CD14-positive monocyte (primary cell): Measurements from ENCODE around the gene MLXIP. TPM values are rescaled to one million over a fixed set of nuclear protein-coding genes. Genes with fewer than 3 reads are reported as not detected.
A peak's percentile ranks its signal among the peaks of the same experiment; 100 is the strongest.

Source experiments
- DNase-seq, 3 donors: peaks; one replicate each; pipeline ENCODE4 v3.0.0-alpha.2; 2011 to 2022
- H2AFZ ChIP-seq: 2 replicates; pipeline ENCODE4 v1.6.0; 2012; ENCODE audit warnings: mild to moderate bottlenecking, low read depth, low read length, inconsistent platforms; ENCODE audit not compliant: insufficient read depth, poor library complexity, severe bottlenecking
- H3K27ac ChIP-seq, 2 donors: 1 replicate in 1 of 2; 2 replicates in 1 of 2; pipeline ENCODE4 v1.5.1; 2012 to 2013; ENCODE audit warnings: low read length in 2 of 2, control low read depth in 1 of 2, inconsistent platforms in 1 of 2, low read depth in 1 of 2, mild to moderate bottlenecking in 1 of 2
- H3K27me3 ChIP-seq, 2 donors: one replicate each; pipeline versions ENCODE4 v1.6.0 to v1.6.1; 2011 to 2013; ENCODE audit warnings: low read length in 2 of 2; ENCODE audit not compliant: control insufficient read depth in 2 of 2, insufficient read depth in 2 of 2
- H3K36me3 ChIP-seq, 2 donors: replicated peaks in 1 of 2; 1 replicate in 1 of 2; 2 replicates in 1 of 2; pipeline versions ENCODE4 v1.5.1 to v1.6.1; 2012 to 2013; ENCODE audit warnings: low read length in 2 of 2, control low read depth in 1 of 2, inconsistent platforms in 1 of 2, mild to moderate bottlenecking in 1 of 2; ENCODE audit not compliant: insufficient read depth in 2 of 2, control insufficient read depth in 1 of 2
- H3K4me1 ChIP-seq, 2 donors: 1 replicate in 1 of 2; 2 replicates in 1 of 2; pipeline versions ENCODE4 v1.5.1 to v1.6.1; 2012 to 2013; ENCODE audit warnings: low read length in 2 of 2, control low read depth in 1 of 2, inconsistent platforms in 1 of 2, mild to moderate bottlenecking in 1 of 2, moderate library complexity in 1 of 2; ENCODE audit not compliant: insufficient read depth in 2 of 2, control insufficient read depth in 1 of 2
- H3K4me2 ChIP-seq: replicated peaks from 2 replicates; pipeline ENCODE3; 2012; ENCODE audit warnings: low read length, moderate library complexity, mild to moderate bottlenecking; ENCODE audit not compliant: poor library complexity, severe bottlenecking; ENCODE audit errors: extremely low read depth
- H3K4me3 ChIP-seq, 3 experiments: fragments of 200-600 bp in 1 of 3; sonication (generic) in 1 of 3; replicated peaks in 1 of 3; 1 replicate in 2 of 3; 2 replicates in 1 of 3; pipeline ENCODE4 v1.5.1; 2011 to 2013; ENCODE audit warnings: low read length in 3 of 3, mild to moderate bottlenecking in 3 of 3, control low read depth in 2 of 3, low read depth in 2 of 3, inconsistent platforms in 1 of 3, moderate library complexity in 1 of 3
- H3K79me2 ChIP-seq: 2 replicates; pipeline ENCODE4 v1.6.0; 2012; ENCODE audit warnings: mild to moderate bottlenecking, control low read depth, inconsistent platforms, low read length, moderate library complexity; ENCODE audit not compliant: insufficient read depth
- H3K9ac ChIP-seq: 2 replicates; pipeline ENCODE4 v1.6.0; 2017; ENCODE audit warnings: low read length, mild to moderate bottlenecking; ENCODE audit not compliant: insufficient read depth, poor library complexity, severe bottlenecking
- H3K9me3 ChIP-seq, 2 donors: replicated peaks in 1 of 2; 1 replicate in 1 of 2; 2 replicates in 1 of 2; pipeline versions ENCODE4 v1.5.1 to v1.6.1; 2012 to 2013; ENCODE audit warnings: low read length in 2 of 2, control low read depth in 1 of 2; ENCODE audit not compliant: control insufficient read depth in 1 of 2, insufficient read depth in 1 of 2
- H4K20me1 ChIP-seq: 2 replicates; pipeline ENCODE4 v1.6.0; 2012; ENCODE audit warnings: mild to moderate bottlenecking, low read length, control low read depth, moderate library complexity; ENCODE audit not compliant: insufficient read depth
- H3K27ac Mint-ChIP-seq, 7 donors: one replicate each; pipeline ENCODE4 v1.8.0; 2020; ENCODE audit warnings: mild to moderate bottlenecking in 7 of 7, mixed read lengths in 7 of 7, moderate library complexity in 6 of 7, inconsistent platforms in 2 of 7
- H3K27me3 Mint-ChIP-seq, 3 donors: one replicate each; pipeline ENCODE4 v1.8.0; 2021 to 2022; ENCODE audit warnings: low read depth in 3 of 3, mild to moderate bottlenecking in 3 of 3, mixed read lengths in 3 of 3, moderate library complexity in 3 of 3, inconsistent platforms in 1 of 3
- H3K36me3 Mint-ChIP-seq, 2 donors: one replicate each; pipeline ENCODE4 v1.8.0; 2020; ENCODE audit warnings: mixed read lengths in 2 of 2, inconsistent platforms in 1 of 2, mild to moderate bottlenecking in 1 of 2
- H3K4me1 Mint-ChIP-seq: one replicate; pipeline ENCODE4 v1.8.0; 2020; ENCODE audit warnings: mild to moderate bottlenecking, mixed read lengths
- H3K4me3 Mint-ChIP-seq, 2 donors: one replicate each; pipeline ENCODE4 v1.8.0; 2020; ENCODE audit warnings: mild to moderate bottlenecking in 2 of 2, mixed read lengths in 2 of 2, moderate library complexity in 1 of 2
- H3K9me3 Mint-ChIP-seq, 7 donors: one replicate each; pipeline ENCODE4 v1.8.0; 2020 to 2022; ENCODE audit warnings: mixed read lengths in 7 of 7, mild to moderate bottlenecking in 6 of 7, moderate library complexity in 6 of 7, inconsistent platforms in 2 of 7
- WGBS: methylation state at CpG from one replicate; pipeline ENCODE4 v1.1.5; 2013; ENCODE audit warnings: missing lambda C conversion rate; ENCODE audit not compliant: insufficient coverage; 5-methylcytosine and 5-hydroxymethylcytosine counted together
- intact Hi-C, 2 donors: fragments of 100-400 bp; cut with micrococcal nuclease; formaldehyde crosslinking; loops; one replicate each; pipeline versions ENCODE4 v1.15.0 to v1.15.1; 2023
- polyA plus RNA-seq, 3 donors: library from polyadenylated mRNA; depleted of rRNA in 1 of 3; unstranded in 2 of 3; stranded (reverse) in 1 of 3; fragments of 300-500 nt in 2 of 3; fragments of >200 nt in 1 of 3; fragmentation: Illumina TruSeq in 2 of 3; gene quantifications; 1 replicate in 2 of 3; 2 replicates in 1 of 3; pipeline ENCODE4 v1.2.3, GENCODE V29; 2012 to 2021
- TF ChIP-seq, protein P1 (sequence below): fragments of 200-600 bp; IDR thresholded peaks from one replicate; pipeline ENCODE4 v1.8.0; 2022; ENCODE audit warnings: antibody characterized with exemption, mild to moderate bottlenecking

MLXIP gene
- polyA plus RNA-seq, 3 donors = 4.5 to 44.8 (median 4.6) TPM

DNA sequence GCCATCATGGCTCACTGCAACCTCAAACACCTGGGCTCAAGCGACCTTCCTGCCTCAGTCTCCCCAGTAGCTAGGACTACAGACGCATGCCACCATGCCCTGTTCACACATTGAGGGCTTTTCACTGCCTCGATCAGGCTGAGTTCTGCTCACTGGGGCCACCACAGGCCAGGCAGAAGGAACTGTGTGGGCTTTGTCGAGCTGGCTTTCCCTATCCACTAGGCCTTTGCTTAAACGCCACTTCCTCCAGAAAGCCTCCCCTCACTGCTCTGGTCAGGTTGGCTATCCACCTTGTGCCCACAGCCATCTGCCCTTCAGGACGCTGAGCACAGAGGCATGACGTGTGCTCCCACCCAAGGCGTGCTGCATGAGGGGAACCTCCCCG, 45.2 kb downstream of the MLXIP start:
- H3K4me1 Mint-ChIP-seq = peaks cover 37% of the 10 kb centered on the region
- 81% methylated on average over 5 of the region's 9 CpGs for WGBS
- DNase-seq = no peak
- peaks cover 23 to 26% of the 10 kb centered on the region in 2 donors for H3K36me3 Mint-ChIP-seq
- H4K20me1 ChIP-seq = peaks cover 95% of the 10 kb centered on the region
- H3K27ac ChIP-seq = no peak overlapping the region
- no peak overlapping the region for H3K4me3 ChIP-seq
- H3K27ac Mint-ChIP-seq = peak overlapping the region in 3 of 7 donors; percentile 59 to 70 (median 64)
- H3K4me2 ChIP-seq = no peak overlapping the region
- intact Hi-C loops = loop anchor here (1.0 to 2.0 kb wide), 2 partner anchors 69 kb away; no protein-coding TSS in a partner anchor
- H3K4me1 ChIP-seq = peaks cover 14% of the 10 kb centered on the region in 2 donors
- H2AFZ ChIP-seq = no peak overlapping the region
- no peak overlapping the region for H3K4me3 Mint-ChIP-seq
- H3K27me3 Mint-ChIP-seq = no peaks in the 10 kb centered on the region
- H3K36me3 ChIP-seq = peaks cover 21 to 29% of the 10 kb centered on the region in 2 donors
- H3K27me3 ChIP-seq = no peaks in the 10 kb centered on the region
- no peak overlapping the region for H3K9ac ChIP-seq
- TF ChIP-seq, protein P1, sequence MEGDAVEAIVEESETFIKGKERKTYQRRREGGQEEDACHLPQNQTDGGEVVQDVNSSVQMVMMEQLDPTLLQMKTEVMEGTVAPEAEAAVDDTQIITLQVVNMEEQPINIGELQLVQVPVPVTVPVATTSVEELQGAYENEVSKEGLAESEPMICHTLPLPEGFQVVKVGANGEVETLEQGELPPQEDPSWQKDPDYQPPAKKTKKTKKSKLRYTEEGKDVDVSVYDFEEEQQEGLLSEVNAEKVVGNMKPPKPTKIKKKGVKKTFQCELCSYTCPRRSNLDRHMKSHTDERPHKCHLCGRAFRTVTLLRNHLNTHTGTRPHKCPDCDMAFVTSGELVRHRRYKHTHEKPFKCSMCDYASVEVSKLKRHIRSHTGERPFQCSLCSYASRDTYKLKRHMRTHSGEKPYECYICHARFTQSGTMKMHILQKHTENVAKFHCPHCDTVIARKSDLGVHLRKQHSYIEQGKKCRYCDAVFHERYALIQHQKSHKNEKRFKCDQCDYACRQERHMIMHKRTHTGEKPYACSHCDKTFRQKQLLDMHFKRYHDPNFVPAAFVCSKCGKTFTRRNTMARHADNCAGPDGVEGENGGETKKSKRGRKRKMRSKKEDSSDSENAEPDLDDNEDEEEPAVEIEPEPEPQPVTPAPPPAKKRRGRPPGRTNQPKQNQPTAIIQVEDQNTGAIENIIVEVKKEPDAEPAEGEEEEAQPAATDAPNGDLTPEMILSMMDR = no peak
- H3K9me3 Mint-ChIP-seq = no peaks in the 10 kb centered on the region
- peaks cover 85% of the 10 kb centered on the region for H3K79me2 ChIP-seq
- H3K9me3 ChIP-seq = no peaks in the 10 kb centered on the region

DNA sequence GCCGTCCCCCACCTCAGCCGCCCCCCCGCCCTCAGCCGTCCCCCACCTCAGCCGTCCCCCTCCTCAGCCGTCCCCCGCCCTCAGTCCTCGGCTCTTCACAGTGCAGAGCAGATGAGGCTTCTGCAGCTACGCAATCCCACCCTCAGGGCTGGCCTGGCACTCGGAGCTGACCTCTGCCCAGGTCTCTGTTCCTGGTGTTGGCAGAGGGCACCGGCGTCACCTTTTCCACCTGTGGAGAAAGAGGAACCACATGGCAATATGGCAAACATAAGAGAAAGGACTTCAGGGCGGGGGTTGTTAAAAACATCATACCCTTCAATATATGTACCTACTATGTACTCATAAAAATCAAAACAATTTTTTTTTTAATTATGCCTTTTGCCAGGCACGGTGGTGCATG, 45.8 kb downstream of the MLXIP start:
- H3K4me1 ChIP-seq = peaks cover 14% of the 10 kb centered on the region in 2 donors
- no peaks in the 10 kb centered on the region for H3K9me3 Mint-ChIP-seq

More for the DNA sequence above, 45.8 kb downstream of the MLXIP start:
- H3K9ac ChIP-seq = no peak overlapping the region
- peak overlapping the region in 1 of 7 donors; percentile 25 for H3K27ac Mint-ChIP-seq
- intact Hi-C loops = no loop called here
- H3K9me3 ChIP-seq = no peaks in the 10 kb centered on the region
- peaks cover 32% of the 10 kb centered on the region for H3K4me1 Mint-ChIP-seq
- no peak overlapping the region for H2AFZ ChIP-seq
- no peaks in the 10 kb centered on the region for H3K27me3 Mint-ChIP-seq
- H3K4me3 Mint-ChIP-seq = no peak overlapping the region
- H3K79me2 ChIP-seq = peaks cover 80% of the 10 kb centered on the region
- TF ChIP-seq, protein P1 = no peak
- H3K36me3 Mint-ChIP-seq = peaks cover 30 to 32% of the 10 kb centered on the region in 2 donors
- no peak overlapping the region for H3K4me2 ChIP-seq
- peaks cover 95% of the 10 kb centered on the region for H4K20me1 ChIP-seq
- H3K27ac ChIP-seq = peak overlapping the region in 1 of 2 donors; percentile 16
- no peaks in the 10 kb centered on the region for H3K27me3 ChIP-seq
- DNase-seq = no peak
- peaks cover 27 to 35% of the 10 kb centered on the region in 2 donors for H3K36me3 ChIP-seq
- 93% methylated on average over 4 of the region's 14 CpGs for WGBS
- H3K4me3 ChIP-seq = no peak overlapping the region
